Measurements from ENCODE around the gene SMIM24.
A peak's percentile ranks its signal among the peaks of the same experiment; 100 is the strongest.

SMIM24 gene

DNA sequence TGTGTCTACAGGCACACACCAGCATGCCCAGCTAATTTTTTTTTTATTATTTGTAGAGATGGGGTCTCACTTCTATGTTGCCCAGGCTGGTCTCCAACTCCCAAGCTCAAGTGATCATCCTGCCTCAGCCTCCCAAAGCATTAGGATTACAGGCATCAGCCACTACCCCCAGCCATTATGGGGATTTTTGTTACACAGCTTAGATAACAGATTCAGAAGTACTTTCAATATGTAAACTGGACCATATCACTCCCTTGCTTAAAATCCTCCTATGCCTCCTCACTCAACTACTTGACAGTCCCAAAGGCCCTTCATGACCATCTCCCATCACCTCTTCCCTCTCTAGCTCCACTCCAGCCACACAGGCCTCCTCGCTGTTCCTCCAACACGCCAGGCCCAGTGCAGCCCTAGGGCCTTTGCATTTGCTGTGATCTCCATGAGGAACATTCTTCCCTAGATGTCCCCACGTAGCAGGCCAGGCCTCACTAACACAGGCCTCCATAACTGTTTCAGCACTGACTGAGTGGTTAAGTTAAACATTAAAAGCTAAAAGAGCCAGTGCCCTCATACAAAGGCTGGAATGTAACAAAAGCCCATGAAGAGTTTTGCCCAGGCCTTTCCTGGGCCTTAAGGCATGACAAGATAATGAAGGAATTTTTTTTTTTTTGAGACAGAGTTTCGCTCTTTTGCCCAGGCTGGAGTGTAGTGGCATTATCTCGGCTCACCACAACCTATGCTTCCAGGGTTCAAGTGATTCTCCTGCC lies 17.6 kb upstream of the SMIM24 start:
- no peak for DNase-seq (ENCODE audit: low spot score)

- no peak for DNase-seq (ENCODE audit: low spot score)
These were observed 16.3 kb upstream of the SMIM24 start for GRCh38 chr19:3496392-3497273.

DNA sequence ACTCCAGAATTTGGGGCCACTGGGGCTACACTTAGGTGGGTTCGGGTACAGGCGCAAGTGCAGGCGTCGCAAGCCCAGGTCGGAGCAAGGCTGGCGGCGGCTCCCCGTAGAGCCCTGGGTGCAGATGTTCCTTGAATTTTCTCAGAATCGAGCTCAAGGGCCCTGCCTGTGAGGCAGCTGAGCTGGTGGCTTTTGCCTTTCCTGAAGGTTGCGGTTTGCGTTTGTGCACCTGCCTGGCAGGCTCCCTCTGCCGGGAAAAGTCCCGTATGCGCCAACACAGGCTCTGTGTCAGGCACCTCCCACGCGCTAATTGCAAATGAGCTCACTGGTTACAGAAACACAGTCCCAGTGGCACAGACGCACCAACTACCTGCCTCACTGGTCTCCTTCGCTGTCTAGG lies 14.2 kb upstream of the SMIM24 start:
- DNase-seq (ENCODE audit: low spot score) = no peak

DNA sequence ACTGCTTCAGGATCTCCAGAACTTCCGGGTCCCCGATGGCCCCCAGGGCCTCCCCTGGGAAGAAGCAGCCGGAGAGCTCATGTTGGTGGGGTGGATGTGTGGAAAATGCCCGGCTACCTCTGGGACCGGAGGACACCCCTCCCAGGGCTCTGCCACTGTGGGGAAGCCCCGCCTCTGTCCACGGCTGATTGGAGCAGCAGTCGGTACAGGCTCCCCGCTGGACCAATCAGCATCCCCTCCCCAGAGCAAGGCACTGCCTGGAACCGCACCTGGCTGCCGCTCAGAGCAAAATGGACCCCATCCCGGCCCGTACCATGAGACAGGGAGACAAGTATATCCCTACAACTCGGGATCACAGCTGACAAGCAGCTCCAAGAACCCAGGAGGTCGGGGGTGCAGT lies 13.7 kb upstream of the SMIM24 start:
- peak; percentile 87 for DNase-seq (ENCODE audit: low spot score)

GRCh38 chr19:3493651-3494050 lies 13.3 kb upstream of the SMIM24 start:
- no peak for DNase-seq (ENCODE audit: low spot score)

DNA sequence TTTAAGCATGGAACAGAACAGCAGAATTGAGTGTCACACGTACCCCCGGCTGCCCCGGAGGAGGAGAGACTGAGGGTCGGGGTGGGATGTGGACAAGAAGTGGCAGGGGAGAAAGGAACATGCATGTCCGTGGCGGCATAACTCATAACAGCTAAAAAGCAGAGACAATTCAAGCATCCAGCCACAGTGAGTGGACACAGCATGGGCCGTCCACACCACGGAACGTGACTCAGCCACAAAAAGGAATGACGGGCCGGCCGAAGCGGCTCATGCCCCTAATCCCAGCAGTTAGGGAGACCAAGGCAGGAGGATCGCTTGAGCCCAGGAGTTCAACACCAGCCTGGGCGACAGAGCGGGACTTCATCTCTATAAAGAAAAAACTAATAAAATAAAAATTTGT lies 12.6 kb upstream of the SMIM24 start:
- DNase-seq (ENCODE audit: low spot score) = no peak

GRCh38 chr19:3492131-3492839 lies 12.0 kb upstream of the SMIM24 start:
- DNase-seq (ENCODE audit: low spot score) = no peak

GRCh38 chr19:3491396-3492119 lies 11.2 kb upstream of the SMIM24 start:
- no peak for DNase-seq (ENCODE audit: low spot score)

GRCh38 chr19:3483226-3483628 lies 2.9 kb upstream of the SMIM24 start, which contains the start of gene SMIM44:
Gene SMIM44 (minus strand): TSS chr19:3483441. CDS start chr19:3483403, 38 bp downstream.
- DNase-seq (ENCODE audit: low spot score) = no peak

- no peak for DNase-seq (ENCODE audit: low spot score)
These were observed 2.3 kb upstream of the SMIM24 start for GRCh38 chr19:3482507-3483225.

DNA sequence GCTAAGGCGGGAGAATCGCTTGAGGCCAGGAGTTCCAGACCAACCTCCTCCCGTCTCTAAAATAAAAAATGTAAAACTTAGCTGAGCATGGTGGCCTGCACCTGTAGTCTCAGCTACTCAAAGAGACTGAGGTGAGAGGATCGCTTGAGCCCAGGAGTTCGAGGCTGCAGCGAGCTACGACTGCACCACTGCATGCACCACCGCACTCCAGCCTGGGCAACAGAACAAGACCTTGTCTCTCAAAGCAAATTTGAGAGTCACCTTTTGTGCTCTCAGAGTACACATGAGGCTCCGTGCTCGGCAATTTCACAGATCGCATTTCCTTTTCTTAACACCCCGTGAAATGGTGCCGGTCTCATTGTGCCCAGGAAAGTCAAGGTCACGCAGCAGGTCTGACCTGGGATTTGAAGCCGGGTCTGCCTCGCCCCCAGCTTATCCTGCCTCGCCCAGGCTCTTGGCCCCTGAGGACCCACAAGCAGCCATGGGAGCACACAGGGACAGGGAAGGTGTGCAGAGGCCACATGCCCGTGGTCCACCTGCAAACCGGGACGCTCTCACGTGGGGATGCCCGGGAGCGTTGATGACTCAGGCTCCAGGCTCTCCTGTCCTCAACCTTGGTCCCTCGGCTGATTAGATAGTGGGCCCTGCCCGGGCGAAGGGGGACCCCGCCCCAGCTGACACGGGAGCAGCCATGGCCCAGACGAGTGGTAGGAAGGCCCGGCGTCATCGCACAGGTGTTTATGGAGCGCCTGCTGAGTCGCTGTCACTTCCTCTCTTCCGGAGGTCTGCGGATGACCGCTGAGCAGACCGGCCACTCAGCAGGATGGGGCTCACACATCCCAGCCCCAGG lies 1.1 kb upstream of the SMIM24 start:
- DNase-seq (ENCODE audit: low spot score) = no peak

GRCh38 chr19:3479834-3480215 lies 500 bp downstream of the SMIM24 start:
- no peak for DNase-seq (ENCODE audit: low spot score)

GRCh38 chr19:3479177-3479833 lies 1.0 kb downstream of the SMIM24 start:
- DNase-seq (ENCODE audit: low spot score) = no peak

DNA sequence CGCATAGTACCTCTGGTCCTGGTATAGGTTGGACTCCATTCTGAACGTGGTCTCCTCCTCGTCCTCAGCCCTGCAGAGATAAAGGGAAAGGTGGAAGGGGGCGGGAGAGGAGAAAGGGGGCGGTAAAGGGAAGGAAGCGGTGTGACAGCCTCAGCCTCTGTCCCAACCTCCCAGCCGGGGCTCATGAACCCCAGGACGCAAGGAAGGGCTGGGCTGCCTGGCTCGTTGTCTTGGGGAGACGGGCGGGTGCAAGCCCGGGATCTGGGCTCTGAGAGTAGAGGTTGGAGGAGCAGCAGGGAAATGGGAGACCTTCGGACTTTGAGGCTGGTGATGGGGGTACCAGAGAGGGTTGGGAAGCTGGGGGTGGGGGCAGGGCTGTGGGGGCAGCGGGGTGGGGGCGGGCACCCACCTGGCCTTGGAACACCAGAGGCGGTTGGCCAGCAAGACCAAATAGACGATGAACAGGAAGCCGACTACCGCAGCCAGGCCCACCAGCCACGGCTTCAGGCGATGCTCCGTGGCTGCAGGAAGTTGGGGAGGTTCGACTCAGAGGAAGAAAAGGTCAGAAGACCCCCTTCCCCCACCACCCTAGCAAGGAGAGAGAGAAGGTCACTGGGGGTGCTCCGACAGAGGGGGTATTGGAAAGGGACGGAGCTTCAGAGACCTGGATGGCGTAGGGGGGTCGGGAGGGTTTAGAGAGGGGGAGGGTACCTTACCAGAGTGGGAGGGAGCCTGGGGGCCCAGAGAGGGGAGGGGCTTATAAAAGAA lies 1.7 kb downstream of the SMIM24 start:
- DNase-seq (ENCODE audit: low spot score) = no peak

GRCh38 chr19:3477951-3478350 lies 2.4 kb downstream of the SMIM24 start:
- no peak for DNase-seq (ENCODE audit: low spot score)

GRCh38 chr19:3477506-3477905 lies 2.8 kb downstream of the SMIM24 start:
- no peak for DNase-seq (ENCODE audit: low spot score)

- no peak for DNase-seq (ENCODE audit: low spot score)
These were observed 3.5 kb downstream of the SMIM24 start for GRCh38 chr19:3476830-3477229.

- no peak for DNase-seq (ENCODE audit: low spot score)
These were observed 4.9 kb downstream of the SMIM24 start for GRCh38 chr19:3475449-3475848.

DNA sequence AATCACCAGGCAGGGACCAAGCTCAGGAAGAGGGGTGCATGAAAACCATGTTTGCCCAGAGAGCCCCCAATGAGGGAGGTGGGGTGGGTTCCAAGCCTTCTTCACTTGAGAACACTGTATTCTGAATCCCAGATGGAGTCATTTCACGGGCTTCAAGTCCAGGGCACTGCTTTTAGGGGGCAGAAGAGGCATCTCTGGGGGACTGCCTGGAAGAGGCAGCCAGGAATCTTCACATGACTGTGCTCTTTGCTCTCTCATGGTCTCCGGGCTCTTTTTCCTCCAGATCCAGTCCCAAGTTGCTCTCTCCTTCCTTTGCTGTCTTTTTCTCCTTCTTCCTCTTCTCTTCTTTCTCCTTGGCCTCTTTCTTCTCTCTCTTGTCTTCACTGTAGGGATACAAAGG lies 5.7 kb downstream of the SMIM24 start:
- no peak for DNase-seq (ENCODE audit: low spot score)

All from AG08396 (cell line).